HUES64 (cell line): ENCODE measurements around the gene LYRM4.
A peak's percentile ranks its signal among the peaks of the same experiment; 100 is the strongest.

Source experiments
- H3K27ac ChIP-seq: 2 replicates; pipeline ENCODE4 v1.7.0; 2013; ENCODE audit warnings: low read depth, low read length, inconsistent platforms
- H3K27me3 ChIP-seq: 2 replicates; pipeline ENCODE4 v1.6.1; 2013; ENCODE audit warnings: mild to moderate bottlenecking, low read length; ENCODE audit not compliant: insufficient read depth
- H3K36me3 ChIP-seq: 2 replicates; pipeline ENCODE4 v1.6.1; 2013; ENCODE audit warnings: mild to moderate bottlenecking, low read length; ENCODE audit not compliant: insufficient read depth
- H3K4me1 ChIP-seq: 2 replicates; pipeline ENCODE4 v1.6.1; 2013; ENCODE audit warnings: mild to moderate bottlenecking, low read length, moderate library complexity; ENCODE audit not compliant: insufficient read depth
- H3K4me3 ChIP-seq: 2 replicates; pipeline ENCODE4 v1.5.1; 2013; ENCODE audit warnings: mild to moderate bottlenecking, low read length, moderate library complexity
- H3K9ac ChIP-seq: 2 replicates; pipeline ENCODE4 v1.6.1; 2013; ENCODE audit warnings: mild to moderate bottlenecking, low read depth, low read length
- H3K9me3 ChIP-seq: 2 replicates; pipeline ENCODE4 v1.6.1; 2013; ENCODE audit warnings: low read depth, low read length; ENCODE audit not compliant: insufficient read depth
- WGBS: fragments of 150-250, 120-280 bp; methylation state at CpG from one replicate; pipeline ENCODE4 v1.1.7; 2013; ENCODE audit warnings: missing lambda C conversion rate; 5-methylcytosine and 5-hydroxymethylcytosine counted together

Gene LYRM4

DNA sequence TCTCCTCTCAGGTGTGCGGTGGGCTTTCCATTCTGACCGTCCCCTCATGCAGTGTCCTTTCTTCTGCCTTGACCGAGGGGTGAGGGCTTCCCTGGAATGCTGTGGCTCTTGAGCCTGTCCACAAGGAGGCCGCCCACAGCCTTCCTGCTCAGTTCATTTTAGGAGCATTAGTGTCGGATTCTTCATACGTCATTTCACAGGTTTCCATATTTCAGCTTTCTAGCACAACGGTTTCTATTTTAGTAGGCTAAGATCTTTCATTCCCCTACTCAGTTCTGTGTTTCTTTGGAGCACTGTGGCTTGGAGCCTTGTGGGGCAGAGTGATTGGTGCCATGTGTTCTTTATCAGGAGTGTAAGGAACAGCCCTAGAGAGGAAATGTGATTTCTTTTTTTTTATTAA, 170.1 kb downstream of the LYRM4 start:
- H3K4me1 ChIP-seq, result no peaks in the 10 kb centered on the region
- no peak overlapping the region for H3K4me3 ChIP-seq
- no peaks in the 10 kb centered on the region for H3K9me3 ChIP-seq
- H3K36me3 ChIP-seq, result no peaks in the 10 kb centered on the region
- H3K27ac ChIP-seq, result no peak overlapping the region
- 93% methylated on average over 7 of the region's 7 CpGs for WGBS
- H3K27me3 ChIP-seq, result peaks cover 28% of the 10 kb centered on the region
- H3K9ac ChIP-seq, result no peak overlapping the region

DNA sequence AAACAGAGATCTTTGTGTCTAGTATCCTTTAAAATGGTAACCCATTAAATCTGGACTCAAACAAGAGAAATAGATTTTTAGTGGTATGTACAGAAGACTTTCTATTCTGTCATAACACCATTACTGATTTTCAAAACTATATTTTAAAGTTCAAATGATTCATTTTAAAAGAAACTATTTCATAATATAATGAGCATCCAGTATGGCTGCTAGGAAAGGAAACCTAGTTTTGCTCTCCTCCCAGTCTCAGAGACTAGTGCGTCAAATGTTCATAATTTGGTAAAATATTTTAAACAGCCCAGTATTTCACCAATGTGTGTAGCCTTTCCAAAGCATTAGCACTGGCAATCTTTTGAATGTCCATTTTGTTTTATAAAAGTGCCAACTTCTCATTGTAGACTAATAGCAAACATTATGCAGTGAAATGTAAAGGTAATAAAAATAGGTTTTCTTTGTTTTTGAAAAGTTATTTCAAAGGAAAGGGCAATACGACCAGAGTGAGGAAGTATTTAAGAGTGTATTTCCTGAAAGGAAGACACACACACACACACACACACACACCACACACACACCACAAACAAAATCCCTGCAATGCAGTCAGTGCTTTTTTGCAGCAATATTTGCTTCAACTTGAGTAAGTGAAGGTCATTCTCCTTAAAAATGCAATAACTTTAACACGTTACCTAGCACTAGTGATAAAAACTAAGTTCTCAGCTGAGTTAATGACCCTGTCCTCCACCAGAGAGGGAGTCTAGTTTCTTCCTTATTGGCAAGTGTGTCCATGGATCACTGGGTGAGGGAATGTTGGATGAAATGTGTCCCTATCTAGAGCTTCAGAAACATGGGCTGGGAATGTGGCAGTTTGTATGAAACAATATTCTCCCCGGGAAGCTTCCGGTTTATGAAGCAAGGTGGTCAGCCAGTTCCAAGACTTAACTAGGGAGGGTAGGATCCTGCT, 171.0 kb downstream of the LYRM4 start:
- no peak overlapping the region for H3K27ac ChIP-seq
- H3K36me3 ChIP-seq, result no peaks in the 10 kb centered on the region
- no peak overlapping the region for H3K9ac ChIP-seq
- H3K27me3 ChIP-seq, result peaks cover 36% of the 10 kb centered on the region
- WGBS, result 95% methylated on average over 5 of the region's 5 CpGs
- no peaks in the 10 kb centered on the region for H3K9me3 ChIP-seq
- no peaks in the 10 kb centered on the region for H3K4me1 ChIP-seq
- no peak overlapping the region for H3K4me3 ChIP-seq

DNA sequence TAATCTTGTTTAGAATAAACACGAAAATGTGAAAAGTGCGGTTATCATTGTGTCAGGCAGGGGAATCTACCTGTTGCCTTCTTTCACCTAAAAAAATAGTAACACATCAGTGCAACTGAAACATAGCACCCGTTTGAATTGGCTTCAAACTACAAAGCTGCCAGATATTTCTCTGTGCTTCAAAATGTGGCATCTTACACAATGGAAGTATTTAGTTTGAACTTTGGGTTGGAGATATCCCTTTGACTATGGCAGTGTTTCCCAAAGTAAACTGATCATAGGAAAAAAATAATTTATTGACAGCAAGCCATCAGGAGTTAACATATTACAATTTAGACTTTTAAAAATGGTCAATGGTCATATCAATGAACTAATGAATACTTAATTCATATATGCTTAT, 172.0 kb downstream of the LYRM4 start:
- H3K9me3 ChIP-seq, result no peaks in the 10 kb centered on the region
- H3K4me1 ChIP-seq, result no peaks in the 10 kb centered on the region
- peaks cover 46% of the 10 kb centered on the region for H3K27me3 ChIP-seq
- no peaks in the 10 kb centered on the region for H3K36me3 ChIP-seq
- 75% methylated on average over 3 of the region's 3 CpGs for WGBS
- H3K27ac ChIP-seq, result no peak overlapping the region
- H3K4me3 ChIP-seq, result no peak overlapping the region
- H3K9ac ChIP-seq, result no peak overlapping the region

DNA sequence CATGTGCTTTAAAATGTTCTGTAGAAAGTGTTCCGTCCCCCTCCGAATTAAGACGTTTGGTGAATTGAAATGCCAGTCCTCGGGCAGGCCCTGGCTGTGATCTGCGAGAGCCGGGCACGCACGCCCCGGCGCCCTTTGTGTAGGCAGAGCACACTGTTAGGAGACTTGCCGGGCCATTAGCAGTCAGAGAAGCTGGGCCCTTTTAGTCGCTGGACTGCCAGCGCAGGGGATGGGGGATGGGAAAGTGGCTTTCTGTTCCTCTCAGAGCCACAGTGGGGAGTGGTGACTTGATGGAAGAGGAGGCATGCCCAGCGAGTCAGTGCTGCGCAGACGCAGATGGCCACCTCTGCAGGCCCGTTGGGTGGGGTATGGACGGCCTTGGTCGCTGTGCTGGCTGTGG, 173.4 kb downstream of the LYRM4 start:
- Histone ChIP-seq H3K36me3 (no peaks in the 10 kb centered on the region), H3K9me3 (no peaks in the 10 kb centered on the region), H3K4me1 (no peaks in the 10 kb centered on the region), H3K4me3 (no peak overlapping the region), H3K27ac (no peak overlapping the region), H3K27me3 (peaks cover 60% of the 10 kb centered on the region), H3K9ac (no peak overlapping the region)
- WGBS, result 82% methylated on average over 19 of the region's 19 CpGs

DNA sequence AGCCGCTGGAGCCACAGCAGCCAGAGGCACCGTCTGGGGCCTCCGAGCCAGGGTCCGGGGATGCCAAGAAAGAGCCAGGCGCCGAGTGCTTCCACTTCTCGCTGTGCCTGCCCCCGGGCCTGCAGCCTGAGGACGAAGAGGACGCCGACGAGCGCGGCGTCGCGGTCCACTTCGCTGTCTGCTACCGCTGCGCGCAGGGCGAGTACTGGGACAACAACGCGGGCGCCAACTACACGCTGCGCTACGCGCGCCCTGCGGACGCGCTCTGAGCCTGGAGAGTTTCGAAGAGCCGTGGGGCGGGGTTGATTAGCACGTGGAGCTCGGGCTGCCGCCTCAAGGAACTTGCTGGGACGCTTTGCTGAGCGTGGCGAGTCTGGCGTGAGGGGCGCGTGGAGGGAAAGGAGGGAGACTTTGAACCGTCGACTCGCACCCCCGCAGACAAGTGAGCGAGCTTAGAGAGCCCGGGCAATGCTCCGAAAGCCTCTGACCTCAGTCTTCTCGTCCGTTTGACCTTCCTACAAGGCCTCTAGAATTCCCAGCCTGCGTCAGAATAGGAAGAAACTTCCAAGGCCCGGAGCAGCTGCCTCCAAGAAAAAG, 174.4 kb downstream of the LYRM4 start:
- no peak overlapping the region for H3K27ac ChIP-seq
- peak overlapping the region; percentile 58 for H3K4me3 ChIP-seq
- no peak overlapping the region; the same call in 1 of the 2 replicates for H3K9ac ChIP-seq
- H3K27me3 ChIP-seq, result peaks cover 68% of the 10 kb centered on the region
- H3K4me1 ChIP-seq, result no peaks in the 10 kb centered on the region
- WGBS, result 84% methylated on average over 56 of the region's 56 CpGs
- no peaks in the 10 kb centered on the region for H3K36me3 ChIP-seq
- no peaks in the 10 kb centered on the region for H3K9me3 ChIP-seq

DNA sequence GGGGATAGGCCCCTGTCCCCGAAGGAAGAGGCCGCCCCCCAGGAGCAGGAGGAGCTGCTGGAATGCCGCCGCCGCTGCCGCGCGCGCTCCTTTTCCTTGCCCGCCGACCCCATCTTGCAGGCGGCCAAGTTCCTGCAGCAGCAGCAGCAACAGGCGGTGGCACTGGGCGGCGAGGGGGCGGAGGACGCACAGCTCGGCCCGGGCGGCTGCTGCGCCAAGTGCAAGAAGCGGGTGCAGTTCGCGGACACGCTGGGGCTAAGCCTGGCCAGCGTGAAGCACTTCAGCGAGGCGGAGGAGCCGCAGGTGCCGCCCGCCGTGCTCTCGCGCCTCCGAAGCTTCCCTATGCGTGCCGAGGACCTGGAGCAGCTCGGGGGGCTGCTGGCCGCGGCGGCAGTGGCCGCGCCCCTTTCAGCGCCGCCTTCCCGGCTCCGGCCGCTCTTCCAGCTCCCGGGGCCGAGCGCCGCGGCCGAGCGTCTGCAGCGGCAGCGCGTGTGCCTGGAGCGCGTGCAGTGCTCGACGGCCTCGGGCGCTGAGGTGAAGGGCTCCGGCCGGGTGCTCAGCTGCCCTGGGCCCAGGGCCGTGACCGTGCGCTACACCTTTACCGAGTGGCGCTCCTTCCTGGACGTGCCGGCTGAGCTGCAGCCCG, 175.0 kb downstream of the LYRM4 start:
- 4% methylated on average over 74 of the region's 74 CpGs for WGBS
- H3K27ac ChIP-seq, result no peak overlapping the region
- H3K9ac ChIP-seq, result peak overlapping the region; percentile 51; the same call in 1 of the 2 replicates
- H3K9me3 ChIP-seq, result no peaks in the 10 kb centered on the region
- H3K27me3 ChIP-seq, result peaks cover 71% of the 10 kb centered on the region
- no peaks in the 10 kb centered on the region for H3K36me3 ChIP-seq
- peak overlapping the region; percentile 58 for H3K4me3 ChIP-seq
- H3K4me1 ChIP-seq, result no peaks in the 10 kb centered on the region

DNA sequence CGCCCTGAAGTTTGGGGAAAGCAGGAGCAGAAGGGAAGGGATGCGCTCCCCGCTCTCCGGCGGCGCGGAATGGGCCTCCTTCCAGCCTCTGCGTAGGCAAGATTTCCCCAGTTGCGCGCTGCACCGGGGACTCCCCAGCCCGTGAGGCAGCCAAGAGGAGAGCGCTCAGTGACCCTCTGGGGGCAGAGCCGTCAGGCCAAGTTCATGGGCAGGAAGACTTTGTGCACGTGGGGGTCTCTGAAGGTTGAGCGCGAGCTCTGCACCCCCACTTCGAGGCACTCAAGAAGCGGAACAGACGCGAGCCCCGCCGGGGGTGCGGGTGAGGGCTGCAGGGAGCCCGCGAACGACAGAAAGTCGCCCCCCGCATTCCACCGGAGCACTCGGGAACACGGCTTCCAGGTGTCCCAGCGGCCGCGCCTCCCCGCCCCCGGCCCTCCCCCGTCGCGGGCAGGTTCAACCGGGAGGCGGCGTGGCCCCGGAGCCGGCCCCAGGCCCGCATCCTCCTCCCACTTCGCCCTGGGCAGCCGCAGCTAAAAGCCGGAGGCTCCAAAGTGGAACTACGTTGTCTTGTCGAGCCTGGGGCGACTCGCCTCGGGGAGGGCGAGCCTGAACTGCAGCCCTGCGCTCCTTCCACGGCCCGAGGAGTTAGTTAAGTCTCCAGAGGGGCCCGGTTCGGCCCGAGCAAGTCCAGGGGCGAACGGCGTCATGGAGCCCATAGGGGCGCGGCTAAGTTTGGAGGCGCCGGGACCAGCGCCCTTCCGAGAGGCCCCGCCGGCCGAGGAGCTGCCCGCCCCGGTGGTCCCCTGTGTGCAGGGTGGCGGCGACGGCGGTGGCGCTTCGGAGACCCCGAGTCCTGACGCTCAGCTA, 175.7 kb downstream of the LYRM4 start, which contains the start of gene PPP1R3G:
Gene PPP1R3G, plus strand, starts transcription at position 561 of the 867 bp plus-strand sequence. Its CDS starts 145 bp downstream, at position 706.
- under 1% methylated on average over 83 of the region's 83 CpGs for WGBS
- H3K27me3 ChIP-seq, result peaks cover 65% of the 10 kb centered on the region
- no peaks in the 10 kb centered on the region for H3K9me3 ChIP-seq
- no peaks in the 10 kb centered on the region for H3K4me1 ChIP-seq
- H3K36me3 ChIP-seq, result no peaks in the 10 kb centered on the region
- peak within 1 kb of the TSS; percentile 58 for H3K4me3 ChIP-seq
- peak within 1 kb of the TSS; percentile 56; the same call in 1 of the 2 replicates for H3K9ac ChIP-seq
- H3K27ac ChIP-seq, result no peak within 1 kb of the TSS

DNA sequence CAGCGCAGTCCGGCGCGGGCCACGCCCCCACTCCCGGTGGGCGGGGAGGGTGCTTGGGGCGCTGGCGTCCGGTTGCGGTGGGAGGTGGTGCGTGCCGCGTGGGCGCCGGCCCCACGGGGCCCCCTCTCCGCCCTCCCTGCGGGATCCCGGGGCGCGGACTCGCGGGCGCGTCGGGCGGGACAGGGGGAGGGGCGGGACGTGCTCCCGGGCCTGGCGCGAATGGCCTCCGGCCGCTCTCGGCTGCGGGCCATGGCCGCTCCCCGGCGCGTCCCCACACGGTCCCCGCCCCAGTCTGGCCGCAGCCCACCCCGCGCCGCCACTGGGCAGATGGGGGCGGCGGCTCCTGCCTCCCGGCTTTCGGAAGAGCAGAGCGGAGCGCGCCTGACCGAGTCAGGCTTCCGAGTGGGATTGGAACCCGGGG, 176.4 kb downstream of the LYRM4 start:
- 2% methylated on average over 56 of the region's 57 CpGs for WGBS
- H3K36me3 ChIP-seq, result no peaks in the 10 kb centered on the region

DNA sequence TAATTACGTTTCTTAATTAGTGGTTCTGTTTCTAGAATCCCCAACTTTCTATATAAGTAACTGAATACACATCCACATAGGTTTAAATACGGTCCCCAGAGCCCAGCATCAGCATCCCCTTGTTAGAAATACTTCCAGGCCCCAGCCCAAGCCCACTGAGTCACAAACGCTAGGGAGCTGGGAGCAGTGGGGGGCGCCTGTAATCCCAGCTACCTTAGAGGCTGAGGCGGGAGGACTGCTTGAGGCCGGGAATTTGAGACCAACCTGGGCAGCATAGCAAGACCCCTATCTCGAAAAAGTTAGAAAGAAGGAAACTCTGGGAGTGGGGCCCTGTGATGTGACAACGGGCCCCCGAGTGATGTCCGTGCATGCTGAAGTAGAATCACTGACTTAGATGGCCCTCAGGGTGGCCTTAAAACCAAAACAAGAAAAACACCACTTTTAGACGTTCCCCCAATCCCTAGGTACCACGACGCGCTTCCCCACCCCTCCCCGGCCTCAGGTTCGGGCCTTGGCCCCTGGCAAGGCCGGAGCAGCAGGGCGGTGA, 176.9 kb downstream of the LYRM4 start:
- peaks cover 65% of the 10 kb centered on the region for H3K27me3 ChIP-seq
- no peak overlapping the region for H3K9ac ChIP-seq
- H3K4me1 ChIP-seq, result no peaks in the 10 kb centered on the region
- peak overlapping the region; percentile 58 for H3K4me3 ChIP-seq
- H3K36me3 ChIP-seq, result no peaks in the 10 kb centered on the region
- no peak overlapping the region for H3K27ac ChIP-seq
- 55% methylated on average over 18 of the region's 18 CpGs for WGBS
- H3K9me3 ChIP-seq, result no peaks in the 10 kb centered on the region

More for the DNA sequence above, 176.4 kb downstream of the LYRM4 start:
- peak overlapping the region; percentile 58 for H3K4me3 ChIP-seq
- no peaks in the 10 kb centered on the region for H3K4me1 ChIP-seq
- no peaks in the 10 kb centered on the region for H3K9me3 ChIP-seq
- peak overlapping the region; percentile 56; the same call in 1 of the 2 replicates for H3K9ac ChIP-seq
- H3K27ac ChIP-seq, result no peak overlapping the region
- peaks cover 65% of the 10 kb centered on the region for H3K27me3 ChIP-seq

DNA sequence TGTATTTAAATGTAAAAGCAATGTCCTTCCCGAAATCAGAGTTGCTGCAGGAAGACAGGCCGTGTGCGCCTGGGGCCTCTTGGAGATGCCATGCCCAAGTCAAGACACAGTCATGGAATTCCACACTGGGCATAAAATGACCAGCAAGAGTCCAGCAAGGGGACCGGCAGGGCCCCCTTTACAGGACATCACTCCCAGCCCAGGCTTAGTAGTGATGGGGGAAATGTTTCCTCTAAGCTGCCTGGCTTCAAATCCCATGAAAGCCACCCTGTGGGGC, 177.5 kb downstream of the LYRM4 start:
- H3K9me3 ChIP-seq, result no peaks in the 10 kb centered on the region
- H3K27ac ChIP-seq, result no peak overlapping the region
- no peak overlapping the region for H3K9ac ChIP-seq
- 48% methylated on average over 4 of the region's 4 CpGs for WGBS
- H3K36me3 ChIP-seq, result no peaks in the 10 kb centered on the region
- H3K4me3 ChIP-seq, result no peak overlapping the region
- peaks cover 65% of the 10 kb centered on the region for H3K27me3 ChIP-seq
- H3K4me1 ChIP-seq, result no peaks in the 10 kb centered on the region
